Colonic mucosa (tissue), 4 donors: ENCODE data around the gene ARHGEF37. TPM values are rescaled to one million over a fixed set of nuclear protein-coding genes. Genes with fewer than 3 reads are reported as not detected.

Experiments used
- DNase-seq: peaks from one replicate; pipeline ENCODE4 v3.0.0-alpha.2; 2020
- H3K27ac ChIP-seq: fragments of 200-600 bp; one replicate; pipeline ENCODE4 v1.8.0; 2021
- H3K27me3 ChIP-seq: fragments of 200-600 bp; one replicate; pipeline ENCODE4 v1.8.0; 2021
- H3K36me3 ChIP-seq: fragments of 200-600 bp; one replicate; pipeline ENCODE4 v1.8.0; 2021
- H3K4me1 ChIP-seq: fragments of 200-600 bp; one replicate; pipeline ENCODE4 v1.8.0; 2021; ENCODE audit warnings: mild to moderate bottlenecking
- H3K4me3 ChIP-seq: fragments of 200-600 bp; one replicate; pipeline ENCODE4 v1.8.0; 2021
- H3K9ac ChIP-seq, 2 donors: one replicate each; pipeline ENCODE4 v1.7.0; 2013; ENCODE audit warnings: control low read depth in 2 of 2, low read depth in 2 of 2, low read length in 2 of 2
- H3K9me3 ChIP-seq: fragments of 200-600 bp; one replicate; pipeline ENCODE4 v1.8.0; 2021
- CTCF ChIP-seq: fragments of 200-600 bp; IDR thresholded peaks from one replicate; pipeline ENCODE4 v1.8.0; 2022; ENCODE audit warnings: antibody characterized with exemption, mild to moderate bottlenecking
- intact Hi-C: fragments of 100-400 bp; cut with DNase I; formaldehyde crosslinking; loops from one replicate; pipeline ENCODE4 v1.14.1; 2022
- total RNA-seq, 2 donors: library from RNA; stranded (reverse); fragmentation: NEBNext Ultra II Directional in 1 of 2; extraction: Animal tissue kit (Norgen Biotek cat#: 25700) in 1 of 2; gene quantifications; one replicate each; pipeline ENCODE4 v1.2.1, GENCODE V29; 2021
- donor health status: healthy.
- donor health status: DM: no; HTN: no; CAD: no.
- donor health status: DM: no; HTN: no; CAD: no.

The ARHGEF37 gene
- total RNA-seq, 2 donors from 2014 or later = 11.9 to 15.7 TPM

GRCh38 chr5:149684371-149684770 is 103.1 kb downstream of the ARHGEF37 start:
- DNase-seq = no peak
- Histone ChIP-seq H3K27ac (no peak overlapping the region), H3K9me3 (no peaks in the 10 kb centered on the region), H3K4me3 (no peak overlapping the region), H3K36me3 (no peaks in the 10 kb centered on the region), H3K4me1 (no peaks in the 10 kb centered on the region), H3K9ac (no peak overlapping the region), H3K27me3 (no peaks in the 10 kb centered on the region)
- intact Hi-C loops = no loop called here
- no peak for TF ChIP-seq CTCF

Other genes starting within 250 kb of the ARHGEF37 start
- 10 to 100 TPM; 14.5 to 16.4 TPM for gene GRPEL2, start 236.0 kb upstream of the ARHGEF37 start, total RNA-seq
- gene PCYOX1L, start 223.5 kb upstream of the ARHGEF37 start, total RNA-seq = 10 to 100 TPM in 1 of 2 donors, 1 to 10 TPM in 1; 4.0 to 10.1 TPM
- under 1 TPM in 1 of 2 donors, not detected in 1; 0.42 TPM for gene IL17B, start 202.2 kb upstream of the ARHGEF37 start, total RNA-seq
- 100 to 1,000 TPM; 248 to 257 TPM for gene CSNK1A1, start 30.1 kb upstream of the ARHGEF37 start, total RNA-seq
- gene PPARGC1B, start 148.8 kb downstream of the ARHGEF37 start, total RNA-seq = 10 to 100 TPM; 13.9 to 41.8 TPM